ENCODE results near the gene HTR1E.
"Not testable (repeated sequence)": the region's sequence is repeated elsewhere in the genome, so short reads cannot be mapped to it uniquely, and the experiment has no call there.

Gene HTR1E, protein sequence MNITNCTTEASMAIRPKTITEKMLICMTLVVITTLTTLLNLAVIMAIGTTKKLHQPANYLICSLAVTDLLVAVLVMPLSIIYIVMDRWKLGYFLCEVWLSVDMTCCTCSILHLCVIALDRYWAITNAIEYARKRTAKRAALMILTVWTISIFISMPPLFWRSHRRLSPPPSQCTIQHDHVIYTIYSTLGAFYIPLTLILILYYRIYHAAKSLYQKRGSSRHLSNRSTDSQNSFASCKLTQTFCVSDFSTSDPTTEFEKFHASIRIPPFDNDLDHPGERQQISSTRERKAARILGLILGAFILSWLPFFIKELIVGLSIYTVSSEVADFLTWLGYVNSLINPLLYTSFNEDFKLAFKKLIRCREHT

GRCh38 chr6:86937219-86938079 lies at the start of gene HTR1E:
HTR1E (plus strand) TSS chr6:86937528; CDS start chr6:87015335, 77,807 bp downstream.
- DNase-seq: peak; percentile 75

GRCh38 chr6:86888301-86888700 lies 49.0 kb upstream of the HTR1E start:
- no peak for DNase-seq

DNA sequence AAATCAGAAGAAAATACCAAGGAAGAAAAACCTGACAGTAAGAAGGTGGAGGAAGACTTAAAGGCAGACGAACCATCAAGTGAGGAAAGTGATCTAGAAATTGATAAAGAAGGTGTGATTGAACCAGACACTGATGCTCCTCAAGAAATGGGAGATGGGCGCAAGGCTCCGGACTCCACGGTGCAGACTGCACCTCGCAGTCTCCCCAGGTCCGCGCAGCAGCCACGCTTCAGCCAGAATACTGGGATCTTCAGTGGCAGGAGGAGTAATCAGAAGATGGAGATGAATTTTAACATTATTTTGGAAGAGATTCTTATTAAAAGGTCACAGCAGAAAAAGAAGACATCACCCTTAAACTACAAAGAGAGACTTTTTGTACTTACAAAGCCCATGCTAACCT lies 40.1 kb upstream of the HTR1E start:
- DNase-seq: not testable (repeated sequence)

GRCh38 chr6:86913795-86914194 lies 23.5 kb upstream of the HTR1E start:
- no peak for DNase-seq

DNA sequence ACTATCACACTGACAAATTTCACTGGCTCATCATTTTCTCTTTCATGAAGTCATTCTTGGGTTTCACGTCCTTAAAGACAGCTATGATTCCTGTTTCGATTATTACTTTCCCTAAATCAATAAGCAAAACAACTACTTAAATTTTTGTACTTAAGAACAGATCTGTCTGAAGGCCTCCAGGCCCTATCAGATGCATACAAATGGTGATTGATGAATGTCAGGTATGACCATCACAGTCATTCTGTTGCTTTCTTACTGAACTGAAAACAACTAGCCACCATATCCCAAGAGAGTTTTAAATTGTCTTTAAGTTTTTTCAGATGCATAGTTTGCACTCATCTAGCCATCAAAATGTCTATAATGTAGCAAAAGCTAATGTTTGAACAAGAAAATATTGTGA lies 20.9 kb upstream of the HTR1E start:
- DNase-seq: no peak

DNA sequence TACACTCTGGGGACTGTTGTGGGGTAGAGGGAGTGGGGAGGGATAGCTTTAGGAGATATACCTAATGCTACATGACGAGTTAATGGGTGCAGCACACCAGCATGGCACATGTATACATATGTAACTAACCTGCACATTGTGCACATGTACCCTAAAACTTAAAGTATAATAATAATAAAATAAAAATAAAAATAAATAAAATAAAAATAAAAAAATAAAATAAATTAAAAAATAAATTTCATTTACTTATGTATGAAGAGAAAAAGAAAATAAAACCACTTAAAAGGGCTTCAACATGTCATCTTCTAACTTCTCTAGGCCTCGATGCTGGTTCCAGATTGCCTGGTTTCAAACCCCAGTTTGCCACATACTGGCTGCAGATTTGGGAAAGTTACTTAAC lies 10.2 kb upstream of the HTR1E start:
- DNase-seq: not testable (repeated sequence)

DNA sequence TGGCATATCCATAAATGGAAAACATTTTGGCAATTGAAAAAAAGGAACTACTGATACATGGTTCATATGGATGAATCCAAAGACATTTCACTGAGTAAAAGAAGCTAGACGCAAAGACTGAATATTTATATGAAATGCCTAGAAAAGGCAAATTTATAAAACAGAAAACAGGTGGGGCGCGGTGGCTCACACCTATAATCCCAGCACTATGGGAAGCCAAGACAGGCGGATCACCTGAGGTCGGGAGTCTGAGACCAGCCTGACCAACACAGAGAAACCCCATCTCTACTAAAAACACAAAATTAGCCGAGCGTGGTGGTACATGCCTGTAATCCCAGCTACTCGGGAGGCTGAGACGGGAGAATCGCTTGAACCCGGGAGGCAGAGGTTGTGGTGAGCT lies 9.5 kb upstream of the HTR1E start:
- not testable (repeated sequence) for DNase-seq

GRCh38 chr6:86934365-86934764 lies 3.0 kb upstream of the HTR1E start:
- DNase-seq: no peak

- DNase-seq: no peak
Measured at GRCh38 chr6:86936834-86937218, 502 bp upstream of the HTR1E start.

DNA sequence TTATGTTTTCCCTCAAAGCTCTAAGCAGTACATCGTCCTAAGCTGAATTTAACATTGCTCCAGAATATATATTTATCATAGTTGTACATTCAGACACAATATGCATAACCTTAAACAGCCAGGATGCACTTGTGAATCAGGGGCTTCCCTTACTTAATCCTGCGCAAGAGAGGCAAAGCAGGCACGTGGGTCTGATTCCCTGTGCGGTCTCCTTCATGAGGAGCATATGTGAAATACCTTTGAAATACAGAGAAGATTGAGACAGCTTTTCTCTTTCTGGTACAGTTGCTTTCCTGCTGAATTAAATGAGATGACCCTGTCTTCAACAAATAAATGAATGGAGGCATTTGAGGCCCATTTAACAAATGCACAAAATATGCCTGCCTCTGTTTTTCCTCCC lies 1.5 kb downstream of the HTR1E start:
- DNase-seq: no peak

DNA sequence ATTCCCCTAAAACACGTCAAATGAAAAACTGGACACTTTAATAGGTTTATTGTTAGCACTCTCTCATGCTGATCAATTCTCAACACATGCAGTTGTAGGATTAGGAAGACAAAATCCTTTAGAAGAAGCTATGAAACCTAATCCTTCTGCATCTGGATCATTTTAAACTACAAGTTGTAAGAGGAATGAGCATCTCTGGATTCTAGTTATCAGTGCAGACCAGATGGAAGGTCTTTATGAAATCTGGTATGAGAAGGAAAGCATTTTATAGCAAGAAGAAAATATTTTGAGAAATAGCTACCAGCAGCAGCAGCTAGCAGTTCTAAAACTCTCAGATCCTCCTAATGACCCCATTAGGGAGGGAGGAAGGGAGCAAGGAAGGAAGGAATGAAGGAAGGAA lies 4.1 kb downstream of the HTR1E start:
- no peak for DNase-seq

DNA sequence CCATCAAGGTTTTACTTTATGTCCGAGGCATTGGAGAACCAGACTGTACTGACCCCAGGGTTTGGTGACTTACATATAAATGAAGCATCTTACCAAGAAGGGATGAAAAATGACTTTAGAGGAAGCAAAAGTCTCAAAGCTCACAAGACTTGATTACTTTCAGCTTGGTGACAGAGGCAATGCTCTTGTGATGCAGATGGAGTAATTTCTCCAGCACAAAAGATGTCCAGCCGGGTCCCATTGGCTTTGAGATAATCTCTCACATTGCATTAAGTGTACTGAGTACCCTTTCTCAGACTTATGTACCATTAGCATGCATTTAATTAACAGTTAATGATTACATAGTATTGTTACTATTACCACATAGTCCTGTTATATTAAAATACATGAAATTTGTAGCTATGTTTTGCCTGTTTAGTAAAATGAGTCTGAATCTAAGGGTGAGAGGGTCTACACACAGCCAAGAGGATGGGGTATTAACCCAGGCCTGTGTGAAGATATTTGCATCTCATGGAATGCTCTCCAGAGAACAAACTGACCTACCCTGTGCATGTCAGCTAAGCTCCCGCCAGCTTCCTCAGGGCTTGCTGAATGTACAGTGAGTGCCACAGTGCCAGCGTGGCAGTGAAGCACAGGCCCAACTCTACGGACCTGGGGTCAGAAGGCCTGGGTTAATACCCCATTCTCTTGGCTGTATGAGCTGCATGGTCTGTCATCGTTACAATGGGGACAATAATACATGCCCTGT lies 5.6 kb downstream of the HTR1E start:
- no peak for DNase-seq

DNA sequence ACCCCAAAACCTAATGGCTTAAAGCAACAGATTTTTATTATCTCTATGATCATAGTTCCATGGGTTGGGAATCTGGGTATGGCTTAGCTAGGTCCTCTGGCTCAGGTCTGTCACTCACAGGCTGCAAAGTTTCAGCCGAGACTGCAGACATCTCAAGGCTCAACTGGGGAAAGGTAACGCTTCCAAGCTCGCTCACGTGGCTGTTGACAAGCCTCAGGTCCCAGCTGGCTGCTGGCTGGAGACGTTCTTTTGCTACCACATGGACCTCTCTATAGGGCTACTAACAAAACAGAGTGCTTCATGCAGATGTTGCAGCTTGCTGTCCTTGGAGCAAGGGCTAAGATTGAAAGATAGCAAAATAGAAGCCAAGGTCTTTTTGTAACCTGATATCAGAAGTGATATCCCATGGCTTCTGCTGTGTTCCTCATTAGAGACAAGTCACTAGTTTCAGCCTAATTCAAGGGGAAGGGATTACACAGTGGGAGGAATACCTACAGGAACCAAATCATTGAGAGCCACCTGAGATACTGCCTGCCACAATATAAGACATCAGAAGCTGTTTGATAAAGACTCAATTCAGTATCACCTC lies 6.6 kb downstream of the HTR1E start:
- DNase-seq: no peak

GRCh38 chr6:86949771-86950170 lies 12.4 kb downstream of the HTR1E start:
- DNase-seq: no peak

DNA sequence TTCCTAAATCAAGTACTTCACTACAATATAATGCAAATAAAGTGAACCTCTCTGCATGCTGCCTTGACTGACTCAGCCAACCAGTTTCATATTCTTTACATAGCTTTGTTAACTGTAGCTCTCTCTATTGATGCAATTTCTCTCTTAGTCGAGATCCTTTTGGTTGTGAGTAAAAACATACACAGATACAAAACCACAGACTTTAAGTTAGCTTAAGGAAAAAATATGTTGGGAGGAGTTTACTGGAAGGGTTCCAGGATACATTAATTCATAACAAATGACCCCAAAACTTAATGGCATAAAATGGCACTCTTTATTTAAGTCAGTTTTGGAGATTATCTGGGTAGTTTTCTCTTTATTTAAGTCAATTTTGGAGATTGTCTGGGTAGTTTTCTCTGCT lies 15.7 kb downstream of the HTR1E start:
- DNase-seq: no peak

DNA sequence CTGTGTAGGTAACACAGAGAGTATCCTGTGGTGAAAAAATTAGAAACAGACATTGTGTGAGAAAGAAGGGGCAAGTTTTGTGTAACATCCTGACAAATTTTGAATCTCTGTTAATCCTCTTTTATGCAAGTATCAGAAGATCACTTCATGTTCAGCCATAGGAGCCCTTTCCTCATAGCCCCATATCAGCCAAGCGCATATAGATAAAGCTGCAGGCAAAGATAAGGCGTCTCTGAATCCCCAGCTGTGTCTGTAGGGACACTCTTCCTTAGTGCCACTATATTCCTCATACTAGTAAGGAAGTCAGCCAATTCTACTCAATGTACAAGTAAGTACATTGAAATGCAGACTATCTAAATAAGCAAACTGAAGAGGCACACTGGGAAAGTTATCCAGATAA lies 22.3 kb downstream of the HTR1E start:
- no peak for DNase-seq

GRCh38 chr6:86961455-86962200 lies 24.3 kb downstream of the HTR1E start:
- DNase-seq: no peak

DNA sequence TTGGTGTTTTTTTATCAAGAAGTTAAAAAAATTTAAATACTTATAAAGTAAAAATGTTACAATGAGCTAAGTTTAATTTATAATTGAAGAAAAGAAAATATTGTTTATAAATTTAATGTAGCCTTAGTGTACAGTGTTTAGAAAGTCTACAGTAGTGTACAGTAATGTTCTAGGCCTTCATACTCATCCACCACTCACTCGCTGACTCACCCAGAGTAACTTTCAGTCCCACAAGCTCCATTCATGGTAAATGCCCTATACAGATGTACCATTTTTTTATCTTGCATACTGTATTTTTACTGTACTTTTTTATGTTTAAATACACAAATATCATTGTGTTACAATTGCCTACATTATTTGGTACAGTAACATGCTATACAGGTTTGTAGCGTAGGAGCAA lies 26.0 kb downstream of the HTR1E start:
- no peak for DNase-seq

- DNase-seq: no peak
Measured at GRCh38 chr6:86964029-86964579, 26.8 kb downstream of the HTR1E start.

GRCh38 chr6:86966271-86966670 lies 28.9 kb downstream of the HTR1E start:
- no peak for DNase-seq

DNA sequence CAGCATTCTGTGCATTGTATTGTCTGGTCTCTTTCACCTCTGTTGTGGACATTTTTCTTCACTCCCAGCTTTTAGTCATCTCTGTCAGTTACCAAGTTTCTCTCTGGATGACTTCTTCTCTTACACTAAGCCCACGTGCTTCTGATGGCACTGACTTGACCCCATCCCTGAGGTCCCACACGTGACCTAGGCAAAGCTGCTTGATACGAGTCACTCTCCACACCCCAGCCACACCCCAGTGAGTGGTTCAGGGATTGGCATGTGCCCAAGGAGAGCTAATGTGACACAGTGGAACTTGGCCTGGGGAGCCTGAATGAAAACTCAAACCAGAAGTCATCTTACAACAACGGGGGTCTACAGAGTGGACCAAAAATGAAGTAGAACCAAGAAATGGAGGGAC lies 32.2 kb downstream of the HTR1E start:
- DNase-seq: no peak

- DNase-seq: no peak
Measured at GRCh38 chr6:86973088-86973487, 35.8 kb downstream of the HTR1E start.

Measured in NCI-H1105 (cell line).